ENCODE measurements around the gene TMEM63C.

DNA sequence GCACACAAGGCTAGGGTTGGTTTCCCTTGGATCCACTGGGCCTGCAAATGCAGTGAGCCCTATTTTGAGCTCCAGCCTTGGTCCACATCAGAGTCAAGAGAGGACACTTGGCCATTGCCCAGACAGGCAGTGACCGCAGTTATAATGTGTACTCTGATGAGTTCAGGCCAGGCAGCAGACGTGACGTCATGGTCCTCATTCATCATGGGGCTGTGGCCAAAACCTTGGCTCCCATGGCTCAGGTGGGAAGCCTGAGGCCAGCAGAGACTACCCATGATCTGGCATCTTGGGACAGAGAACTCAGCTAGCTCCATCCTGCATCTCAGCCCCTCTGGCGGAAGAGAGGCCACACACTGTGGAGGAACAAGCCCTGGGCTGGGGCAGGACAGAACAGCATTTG, 16.4 kb downstream of the TMEM63C start:
- TF ChIP-seq POLR2A (IDR thresholded peaks at IDR 0.05) = no peak
- no peak for TF ChIP-seq CTCF (IDR thresholded peaks at IDR 0.05)
